CMK (cell line): ENCODE measurements around the gene KLF2.

Experiments used
- DNase-seq: peaks from one replicate; pipeline ENCODE4 v3.0.0-alpha.2; 2010; ENCODE audit warnings: low read depth

The KLF2 gene

DNA sequence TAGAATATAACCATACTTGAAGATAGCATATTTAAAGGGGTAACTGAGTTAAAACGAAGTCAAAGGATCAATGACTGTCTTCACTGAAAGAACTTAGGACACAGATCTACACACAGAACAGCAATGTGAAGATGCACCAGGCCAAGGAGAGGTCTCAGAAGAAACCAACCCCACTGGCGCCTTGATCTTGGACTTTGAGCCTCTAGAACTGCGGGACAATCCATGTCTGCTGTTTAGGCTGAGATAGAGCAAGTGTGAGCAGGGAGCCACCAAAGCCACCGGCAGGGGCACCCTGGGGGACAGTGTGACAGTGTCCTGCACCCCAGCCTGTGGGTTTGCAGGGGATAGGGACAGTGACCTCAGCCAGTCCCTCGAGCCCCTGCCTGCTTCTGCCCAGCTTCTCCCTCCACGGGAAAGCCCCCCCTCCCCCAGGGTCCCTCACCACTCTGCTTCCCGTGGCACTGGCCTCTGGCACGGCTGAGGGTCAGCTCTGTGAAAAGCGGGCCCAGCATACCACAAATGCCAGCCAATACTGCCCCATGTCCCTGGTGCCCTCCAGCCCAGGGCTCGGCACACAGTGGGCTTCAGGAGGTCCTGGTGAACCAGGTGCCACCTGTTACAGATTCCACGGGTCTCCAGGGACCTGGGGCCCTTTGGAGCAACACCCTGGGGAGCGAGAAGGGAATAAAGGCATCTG, 40.8 kb downstream of the KLF2 start:
- no peak for DNase-seq

GRCh38 chr19:16366056-16366432, 41.4 kb downstream of the KLF2 start:
- DNase-seq, result no peak

DNA sequence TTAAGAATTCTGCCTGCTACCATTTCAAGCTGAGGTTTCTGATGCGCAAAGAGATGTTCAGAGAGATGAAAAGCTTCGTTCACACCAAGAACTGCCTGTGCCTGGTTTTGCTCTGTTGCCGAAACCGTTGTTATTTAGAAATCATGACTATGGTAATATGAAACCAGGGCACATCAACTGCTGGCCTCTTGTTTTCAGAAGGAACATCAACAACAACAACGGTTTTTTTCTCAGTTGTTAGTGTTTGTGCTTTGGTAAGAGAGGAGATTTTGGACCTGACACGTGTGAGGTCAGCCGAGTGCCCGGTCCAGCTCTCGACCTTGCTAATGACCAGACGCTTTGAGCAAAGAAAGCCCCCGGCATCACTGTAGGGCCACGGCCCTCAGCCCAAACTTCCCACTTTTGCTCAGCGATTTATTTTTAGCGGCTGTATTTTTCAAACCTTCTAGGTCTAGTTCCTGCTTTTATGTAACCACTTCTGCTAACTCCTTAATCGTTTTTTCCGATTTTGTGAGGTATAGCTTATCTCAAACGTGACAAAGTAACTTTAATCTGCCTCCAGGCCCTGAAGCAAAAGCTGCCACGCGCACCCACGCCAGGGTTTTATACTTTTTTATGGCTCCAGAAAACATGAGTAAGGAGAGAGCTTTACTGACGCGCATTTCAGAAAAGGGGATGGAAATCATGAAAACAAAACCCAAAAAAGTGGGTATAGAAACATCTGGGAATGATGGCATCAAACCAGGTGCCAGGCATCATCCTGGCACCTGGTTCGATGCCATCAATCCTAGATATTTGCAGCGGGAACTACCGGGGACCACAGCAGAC, 42.0 kb downstream of the KLF2 start:
- no peak for DNase-seq

- no peak for DNase-seq
Measured at GRCh38 chr19:16367261-16367683, 42.6 kb downstream of the KLF2 start.

DNA sequence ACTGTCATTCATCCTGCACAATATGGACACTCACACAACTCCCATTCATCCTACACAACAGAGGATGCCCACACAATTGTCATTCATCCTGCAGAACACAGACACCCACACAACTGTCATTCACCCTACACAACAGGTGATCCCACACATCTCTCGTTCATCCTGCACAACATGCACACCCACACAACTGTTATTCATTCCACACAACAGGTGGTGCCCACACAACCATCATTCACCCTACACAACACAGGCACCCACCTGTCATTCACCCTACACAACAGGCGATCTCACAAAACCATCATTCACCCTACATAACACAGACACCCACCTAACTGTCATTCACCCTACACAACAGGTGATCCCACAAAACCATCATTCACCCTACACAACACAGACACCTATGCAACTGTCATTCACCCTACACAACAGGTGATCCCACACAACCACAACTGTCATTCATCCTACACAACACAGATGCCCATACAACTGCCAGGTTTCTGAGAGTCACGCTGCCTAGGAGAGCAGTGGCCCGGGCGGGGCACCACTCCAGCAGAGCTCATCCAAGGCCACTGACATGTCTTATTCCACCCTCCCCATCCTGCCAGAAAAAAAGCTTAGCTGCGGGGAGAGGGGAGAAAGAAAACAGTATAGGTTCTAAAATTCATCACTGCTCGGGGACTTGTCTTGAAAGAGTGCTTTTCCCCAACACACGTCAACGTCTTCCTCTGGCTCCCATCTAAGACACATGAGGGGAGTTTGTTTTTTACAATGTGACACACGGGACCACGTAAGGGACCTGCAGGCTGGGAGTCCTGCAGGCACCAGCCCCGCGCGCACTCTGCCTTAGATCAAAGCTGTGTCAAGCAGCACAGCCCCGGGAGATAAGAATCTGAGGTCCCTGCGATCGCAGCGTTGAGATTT, 44.0 kb downstream of the KLF2 start:
- DNase-seq, result no peak

- DNase-seq, result no peak
Measured at GRCh38 chr19:16369306-16369663, 44.7 kb downstream of the KLF2 start.

DNA sequence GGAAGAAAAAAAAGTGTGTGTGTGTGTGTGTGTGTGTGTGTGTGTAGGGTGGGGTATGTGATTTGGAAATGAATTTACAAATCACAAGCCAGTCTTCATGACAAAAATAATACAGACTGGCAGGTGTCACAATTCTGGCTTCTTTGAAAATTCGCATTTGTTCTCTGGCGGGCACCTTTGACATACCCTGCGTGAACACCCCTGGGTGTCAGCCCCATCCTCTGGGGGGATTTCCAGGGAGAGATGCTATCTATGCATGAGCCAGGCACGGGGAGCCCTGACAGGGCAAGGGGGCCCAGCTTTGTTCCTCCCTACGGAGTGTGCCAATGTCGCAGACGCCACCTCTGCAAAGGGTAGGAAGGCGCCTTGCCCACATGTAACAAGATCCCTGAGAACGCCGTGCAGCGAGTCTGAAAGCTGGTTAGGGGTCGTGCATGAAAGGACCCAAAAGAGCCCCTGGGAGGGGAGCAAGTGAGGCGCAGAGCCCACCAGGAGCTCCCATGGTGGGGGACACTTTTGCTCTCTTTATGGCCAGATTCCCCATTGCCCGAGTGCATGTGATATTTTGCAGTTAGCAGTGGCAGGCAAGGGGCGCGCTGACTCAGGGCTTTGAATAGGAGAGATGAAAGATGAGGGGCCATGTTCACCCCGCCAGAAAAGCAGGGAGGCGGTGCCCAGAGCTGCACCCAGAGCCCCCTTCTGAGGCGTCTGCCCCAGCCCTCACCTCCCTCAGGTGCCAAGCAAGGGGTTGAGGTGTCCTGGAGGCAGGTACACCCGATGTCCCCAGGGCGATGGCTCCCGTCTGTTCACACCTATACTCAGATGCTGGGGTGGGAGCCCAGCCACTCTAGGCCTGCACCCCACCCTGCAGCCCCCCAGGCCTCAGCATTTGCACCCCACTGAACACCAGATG, 45.3 kb downstream of the KLF2 start:
- no peak for DNase-seq

GRCh38 chr19:16370641-16371391, 46.2 kb downstream of the KLF2 start:
- DNase-seq, result no peak

- DNase-seq, result peak; percentile 36
Measured at GRCh38 chr19:16371540-16371986, 46.9 kb downstream of the KLF2 start.

DNA sequence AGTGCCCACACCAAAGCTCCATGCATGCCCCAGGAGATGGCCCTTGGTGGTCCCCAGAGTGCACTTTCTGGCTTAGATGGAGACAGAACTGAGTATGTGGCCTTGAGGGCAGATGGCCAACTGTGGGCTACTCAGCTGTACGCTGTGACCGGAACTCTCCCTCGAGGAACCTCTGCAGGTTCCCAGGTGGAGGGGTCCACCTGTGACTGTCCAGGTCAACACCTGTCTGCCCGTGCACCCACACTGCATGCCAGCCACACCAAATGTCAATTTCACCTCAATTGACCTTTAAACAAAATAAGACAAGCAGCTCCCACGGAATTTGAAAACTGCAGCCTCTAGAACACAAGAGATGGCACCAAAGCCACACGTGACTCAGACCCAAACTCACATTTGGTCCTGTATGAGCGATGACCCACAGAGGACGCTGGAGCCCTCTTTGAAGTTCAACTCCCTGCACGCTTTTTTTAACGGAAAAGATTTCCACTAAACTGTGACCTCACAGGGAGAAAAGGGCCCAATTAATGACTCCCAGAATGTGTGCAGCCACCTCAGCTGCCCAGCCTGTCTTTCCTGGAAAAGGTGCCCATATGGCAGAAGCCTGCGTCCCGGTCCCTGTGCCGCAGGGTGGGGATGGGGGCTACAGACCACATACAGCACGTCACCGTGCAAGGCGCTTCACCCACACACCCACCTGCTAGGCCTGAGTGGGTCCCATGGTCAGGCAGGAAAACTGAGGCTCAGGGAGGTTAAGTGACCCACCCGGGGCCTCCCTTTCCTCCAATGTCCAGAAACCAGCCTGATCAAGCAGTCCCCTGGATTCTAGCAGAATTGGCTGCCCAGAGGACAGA, 47.7 kb downstream of the KLF2 start:
- DNase-seq, result no peak

- DNase-seq, result no peak
Measured at GRCh38 chr19:16373079-16373478, 48.5 kb downstream of the KLF2 start.

DNA sequence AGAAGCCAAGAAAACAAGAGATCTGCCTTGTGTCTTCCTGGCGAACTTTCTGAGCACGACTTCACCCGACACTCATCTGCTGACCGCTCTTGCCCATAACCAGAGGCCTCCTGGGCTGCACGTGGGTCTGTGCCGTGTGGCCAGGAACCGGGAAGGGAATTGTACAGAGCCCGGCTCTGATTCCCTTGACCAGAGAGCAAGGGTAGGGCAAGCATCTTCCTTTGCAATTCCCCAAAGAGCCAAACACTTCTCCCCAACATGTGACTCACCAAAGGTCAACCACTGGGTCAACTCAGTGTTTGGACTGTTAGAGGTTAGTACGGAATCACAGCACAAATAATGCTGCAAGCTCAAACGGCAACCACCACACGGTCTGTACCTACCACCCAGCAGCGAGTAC, 48.9 kb downstream of the KLF2 start:
- no peak for DNase-seq

DNA sequence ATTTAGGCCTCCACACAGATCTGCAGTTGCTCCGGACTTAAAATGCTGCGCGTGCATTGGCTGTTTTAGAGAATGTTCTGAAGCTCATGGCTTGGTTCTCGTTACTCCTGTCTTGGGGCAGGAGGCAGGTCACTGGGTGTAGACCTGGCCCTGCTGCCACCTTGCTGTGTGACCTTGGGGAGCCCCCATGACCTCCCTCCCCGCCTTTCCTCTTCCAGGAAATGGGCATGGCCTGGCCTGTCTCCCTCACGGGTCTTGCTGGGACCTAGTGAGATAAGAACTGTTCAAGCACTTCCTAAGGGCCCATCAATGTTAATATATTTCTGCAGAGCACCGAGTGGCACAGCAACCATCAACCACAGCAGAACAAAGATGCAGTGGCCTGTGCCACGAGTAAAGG, 49.4 kb downstream of the KLF2 start:
- no peak for DNase-seq

GRCh38 chr19:16374436-16374835, 49.8 kb downstream of the KLF2 start:
- DNase-seq, result no peak

GRCh38 chr19:16375157-16375935, 50.7 kb downstream of the KLF2 start:
- DNase-seq, result no peak

DNA sequence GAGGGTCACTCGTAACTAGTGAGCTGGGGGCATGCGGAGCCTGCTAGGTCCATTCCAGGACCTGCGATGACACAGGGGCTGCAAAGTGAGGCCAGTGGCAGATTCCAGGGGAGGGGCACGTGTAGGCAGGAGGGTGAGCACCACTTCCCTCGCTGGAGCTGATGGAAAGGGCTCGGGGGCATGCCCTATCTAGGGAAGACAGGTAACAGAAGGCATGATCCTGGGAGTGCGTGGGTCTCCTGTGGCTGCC, 51.2 kb downstream of the KLF2 start:
- no peak for DNase-seq

DNA sequence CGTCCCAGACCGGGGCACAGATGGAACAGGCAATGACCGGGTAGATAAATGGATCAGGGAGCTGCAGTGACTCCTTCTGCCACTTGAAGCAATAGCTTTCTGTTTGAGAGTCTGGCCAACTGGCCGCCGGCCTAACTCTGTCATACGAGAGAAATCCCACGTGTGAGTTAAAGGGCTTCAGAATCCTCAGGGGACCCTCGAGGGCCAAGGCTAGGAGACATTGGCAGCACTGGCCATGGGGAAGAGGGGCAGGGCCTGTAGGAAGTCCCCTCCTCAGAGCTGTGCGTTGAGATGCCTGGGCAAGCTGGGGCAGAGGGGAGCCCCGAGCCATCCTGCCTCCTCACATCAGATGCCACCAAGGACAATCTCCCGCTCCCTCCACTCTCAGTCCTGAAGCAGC, 51.6 kb downstream of the KLF2 start:
- no peak for DNase-seq

GRCh38 chr19:16376649-16377048, 52.0 kb downstream of the KLF2 start:
- DNase-seq, result no peak

DNA sequence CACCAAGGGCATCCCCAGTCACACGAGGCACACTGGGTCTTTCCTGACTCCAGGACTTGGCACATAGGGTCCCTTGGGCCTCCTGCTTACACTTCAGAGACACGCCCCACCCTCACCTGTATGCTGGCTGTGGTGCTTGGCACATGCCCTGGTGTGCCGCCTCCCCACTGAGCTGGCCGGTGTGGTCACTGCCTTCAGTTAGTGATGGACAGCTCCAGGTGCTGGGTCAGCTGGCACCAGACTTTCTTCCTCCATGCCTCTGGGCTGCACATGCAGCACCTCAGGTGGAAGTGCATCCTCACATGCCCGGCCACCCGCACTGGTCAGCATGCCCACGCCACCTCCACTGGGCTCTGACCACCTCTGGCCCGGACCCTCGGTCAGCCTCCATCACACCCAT, 52.9 kb downstream of the KLF2 start:
- no peak for DNase-seq
